DMS 273 (cell line): ENCODE measurements around the gene PRIM1.
"Not testable (repeated sequence)": the region's sequence is repeated elsewhere in the genome, so short reads cannot be mapped to it uniquely, and the experiment has no call there.

ENCODE experiments used
- DNase-seq: peaks from one replicate; lab custom pipeline; 2025; ENCODE audit not compliant: unreplicated experiment; lab: John Stamatoyannopoulos, UW

The PRIM1 gene

GRCh38 chr12:56761812-56762211, 9.7 kb upstream of the PRIM1 start:
- DNase-seq, result no peak

GRCh38 chr12:56760460-56760859, 8.3 kb upstream of the PRIM1 start:
- DNase-seq, result no peak

DNA sequence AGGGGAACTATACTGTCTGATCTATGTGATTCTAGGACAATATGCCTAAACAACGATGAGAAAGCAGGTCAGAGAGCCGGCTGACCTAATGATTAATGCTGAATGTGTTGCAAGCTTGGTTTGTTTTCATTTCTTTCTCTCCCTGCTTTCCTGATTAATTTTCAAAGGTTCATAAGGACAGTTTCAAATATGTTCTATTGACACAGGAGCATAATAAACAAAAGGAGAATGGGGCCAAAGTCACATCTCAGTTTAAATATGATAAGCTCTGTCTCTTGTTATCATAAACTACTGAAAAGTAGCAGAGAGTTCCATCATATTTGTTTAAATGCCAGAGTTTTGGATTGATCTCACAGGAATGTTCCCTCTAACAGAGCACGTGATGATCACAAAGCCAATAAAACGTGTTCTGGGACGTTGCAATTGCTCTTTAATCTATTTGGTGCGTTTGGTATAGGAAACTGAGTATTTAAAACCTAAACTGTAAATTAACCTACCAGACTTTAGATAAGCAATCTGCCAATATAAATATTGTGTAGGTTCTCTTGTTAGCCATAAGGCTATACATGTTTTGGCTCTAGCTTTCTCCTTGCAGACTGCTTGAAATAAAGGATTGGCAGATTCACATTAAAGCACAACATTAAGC, 7.3 kb upstream of the PRIM1 start:
- DNase-seq, result no peak

DNA sequence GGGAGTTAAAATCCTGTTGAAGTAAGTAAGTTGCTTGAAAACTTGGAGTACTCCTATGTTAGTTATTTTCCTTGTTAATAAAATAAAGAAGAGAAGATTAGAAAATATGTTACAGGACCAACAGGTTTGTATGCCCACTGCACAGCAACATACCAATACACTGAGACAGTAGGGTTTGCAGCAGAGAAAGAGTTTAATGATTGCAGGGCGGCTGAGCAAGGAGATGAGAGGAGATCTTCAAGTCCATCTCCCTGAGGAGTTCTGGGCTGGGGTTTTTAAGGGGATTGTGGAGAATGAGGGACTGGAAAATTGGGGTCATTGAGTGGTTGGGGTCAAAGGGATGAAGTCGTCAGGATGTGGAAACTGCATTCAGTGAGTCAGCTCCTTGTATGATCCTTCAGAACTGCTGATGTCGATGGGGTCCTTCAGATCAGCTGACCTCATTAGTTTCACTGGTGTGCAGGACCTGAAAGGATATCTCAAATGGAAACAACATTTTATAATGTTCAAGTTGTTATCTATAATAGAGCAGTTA, 6.7 kb upstream of the PRIM1 start:
- DNase-seq, result no peak

DNA sequence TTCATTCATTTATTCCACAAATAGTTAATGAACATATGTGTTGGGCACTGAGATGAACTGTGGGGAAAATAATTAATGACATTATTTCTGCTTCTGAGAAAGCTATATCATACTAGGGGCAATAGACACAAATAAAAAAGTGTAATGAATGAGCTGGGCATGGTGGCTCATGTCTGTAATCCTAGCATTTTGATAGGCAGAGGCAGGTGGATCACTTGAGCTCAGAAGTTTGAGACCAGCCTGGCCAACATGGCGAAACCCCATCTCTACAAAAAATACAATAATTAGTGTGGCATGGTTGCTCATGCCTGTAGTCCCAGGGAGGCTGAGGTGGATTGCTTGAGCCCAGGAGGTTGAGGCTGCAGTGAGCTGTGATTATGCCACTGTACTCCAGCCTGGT, 5.8 kb upstream of the PRIM1 start:
- not testable (repeated sequence) for DNase-seq

DNA sequence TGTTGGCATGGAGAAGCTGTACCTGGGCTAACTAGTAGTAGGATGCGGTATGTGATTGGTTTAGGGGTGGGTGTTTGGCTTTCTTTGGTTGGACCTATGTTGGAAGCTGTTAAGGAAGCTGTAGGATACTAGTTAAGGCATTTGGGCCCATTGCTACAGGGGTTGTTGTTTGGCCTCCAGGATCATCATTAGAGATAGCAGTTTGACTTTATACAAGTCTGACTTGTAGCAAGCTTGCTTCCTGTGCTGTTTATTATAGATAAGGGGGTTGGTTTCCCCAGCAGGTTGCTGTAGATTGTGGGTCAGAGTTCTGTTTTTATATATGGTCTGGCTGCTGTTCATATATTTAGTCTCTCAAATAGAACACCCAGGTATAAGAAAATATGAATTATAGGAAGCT, 1.4 kb upstream of the PRIM1 start:
- no peak for DNase-seq

DNA sequence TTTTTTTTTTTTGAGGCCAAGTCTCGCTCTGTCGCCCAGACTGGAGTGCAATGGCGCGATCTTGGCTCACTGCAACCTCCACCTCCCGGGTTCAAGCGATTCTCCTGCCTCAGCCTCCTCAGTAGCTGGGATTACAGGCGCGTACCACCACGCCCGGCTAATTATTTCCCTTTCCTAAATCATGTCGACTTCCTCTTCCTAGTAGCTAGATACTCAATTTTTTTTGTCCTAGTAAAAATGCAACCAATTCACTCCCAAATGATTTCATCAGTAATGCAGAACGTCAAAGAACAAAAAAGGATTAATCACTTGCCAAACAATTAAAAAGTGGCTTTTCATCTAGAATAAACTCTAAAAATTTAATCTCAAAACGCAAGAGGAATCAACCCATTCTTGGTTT, 1.5 kb downstream of the PRIM1 start:
- DNase-seq, result not testable (repeated sequence)

DNA sequence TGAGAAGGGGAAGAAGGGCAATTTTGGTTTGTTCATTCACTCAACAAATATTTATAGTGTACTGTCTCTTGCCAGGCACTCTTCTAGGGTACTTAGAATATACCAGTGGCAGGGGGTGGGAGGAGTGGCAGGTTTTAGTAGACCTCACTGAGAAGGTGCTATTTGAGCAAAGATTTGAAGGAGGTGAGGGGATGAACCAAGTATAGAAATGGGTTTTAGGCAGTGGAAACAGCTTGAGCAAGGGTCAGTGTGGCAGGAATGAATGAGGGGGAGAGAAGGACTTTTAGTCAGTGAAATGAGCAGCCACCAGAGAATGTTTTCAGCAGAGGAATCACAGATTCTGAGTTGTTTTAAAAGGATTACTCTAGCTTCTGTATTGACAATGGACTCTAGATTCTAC, 2.3 kb downstream of the PRIM1 start:
- no peak for DNase-seq

DNA sequence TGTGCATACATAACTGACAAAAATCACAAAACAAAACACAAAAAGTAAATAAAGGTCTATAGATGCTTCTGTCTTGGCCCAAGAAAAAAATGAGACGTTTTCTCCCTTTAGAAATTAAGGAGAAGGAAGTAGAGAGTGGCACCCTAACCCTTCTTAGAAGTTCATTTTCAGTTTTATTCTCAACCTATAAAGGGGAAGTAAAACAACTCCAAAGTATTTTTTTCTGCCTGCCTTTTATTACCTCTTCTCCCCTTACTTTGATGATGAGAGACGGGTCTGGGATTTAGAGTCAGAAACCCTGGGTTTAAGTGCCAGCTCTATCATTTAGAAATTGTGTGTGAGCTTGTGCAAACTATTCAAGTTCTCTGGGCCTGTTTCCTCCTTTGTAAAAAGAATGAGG, 2.8 kb downstream of the PRIM1 start:
- no peak for DNase-seq

DNA sequence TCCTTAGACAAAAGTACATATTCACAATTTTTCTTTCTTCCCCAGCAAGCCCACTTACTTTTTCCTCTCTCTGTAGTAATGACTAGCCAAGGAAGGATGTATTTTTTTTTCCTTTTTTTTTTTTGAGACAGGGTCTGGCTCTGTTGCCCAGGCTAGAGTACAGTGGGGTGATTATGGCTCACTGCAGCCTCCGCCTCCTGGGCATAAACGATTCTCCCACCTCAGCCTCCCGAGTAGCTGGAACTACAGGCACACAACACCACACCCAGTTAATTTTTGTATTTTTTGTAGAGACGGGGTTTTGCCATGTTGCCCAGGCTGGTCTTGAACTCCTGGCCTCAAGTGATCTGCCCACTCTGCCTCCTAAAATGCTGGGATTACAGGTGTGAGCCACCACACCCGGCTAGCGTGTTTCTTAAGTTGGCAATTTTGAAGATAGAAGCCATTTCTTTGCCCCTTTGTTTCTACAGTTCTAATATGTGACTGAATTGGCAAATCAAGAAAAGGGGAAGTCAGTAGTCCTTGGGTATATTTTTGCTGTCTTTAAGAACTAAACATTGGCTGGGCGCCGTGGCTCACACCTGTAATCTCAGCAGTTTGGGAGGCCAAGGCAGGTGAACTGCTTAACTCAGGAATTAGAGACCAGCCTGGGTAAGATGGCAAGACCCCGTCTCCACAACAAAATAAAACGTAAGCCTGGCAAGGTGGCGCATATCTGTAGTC, 23.8 kb downstream of the PRIM1 start:
- no peak for DNase-seq

DNA sequence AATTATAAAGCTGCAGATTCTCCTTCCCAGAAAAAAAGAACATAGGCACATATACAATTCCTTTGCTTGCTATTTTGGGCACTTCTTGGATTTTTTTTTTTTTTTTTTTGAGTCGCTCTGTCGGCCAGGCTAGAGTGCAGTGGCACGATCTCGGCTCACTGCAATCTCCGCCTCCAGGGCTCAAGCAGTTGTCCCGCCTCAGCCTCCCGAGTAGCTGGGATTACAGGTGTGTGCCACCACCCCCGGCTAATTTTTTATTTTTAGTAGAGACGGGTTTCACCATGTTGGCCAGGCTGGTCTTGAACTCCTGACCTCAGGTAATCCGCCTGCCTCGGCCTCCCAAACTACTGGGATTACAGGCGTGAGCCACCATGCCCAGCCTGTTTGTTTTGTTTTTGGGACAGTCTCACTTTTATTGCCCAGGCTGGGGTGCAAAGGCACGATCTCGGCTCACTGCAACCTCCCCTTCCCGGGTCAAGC, 25.9 kb downstream of the PRIM1 start:
- not testable (repeated sequence) for DNase-seq

DNA sequence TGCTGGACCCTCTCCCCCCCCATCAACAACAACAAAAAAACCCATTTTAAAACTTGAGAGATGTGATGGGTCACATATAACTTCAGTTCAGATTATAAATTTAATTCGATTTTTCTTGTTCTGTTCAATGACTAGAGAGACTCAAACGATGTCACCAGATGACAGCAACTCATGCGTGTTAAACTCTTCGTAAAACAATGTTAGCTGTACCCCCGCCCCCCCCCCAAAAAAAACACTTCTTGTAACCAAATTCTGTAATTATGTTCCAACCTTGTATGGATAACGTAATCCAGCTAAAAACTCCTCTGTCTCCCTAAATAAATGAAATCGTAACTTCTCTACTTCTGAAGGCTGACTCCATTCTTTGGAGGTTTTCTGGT, 26.4 kb downstream of the PRIM1 start:
- no peak for DNase-seq

- peak; percentile 97 for DNase-seq
Measured at GRCh38 chr12:56724972-56725722, 27.0 kb downstream of the PRIM1 start, which contains the start of gene NACA. TSS of gene NACA (minus strand) at chr12:56725299. CDS start at chr12:56724521, 778 bp downstream.

GRCh38 chr12:56724701-56724971, 27.5 kb downstream of the PRIM1 start:
- DNase-seq, result peak; percentile 49

GRCh38 chr12:56723889-56724700, 28.0 kb downstream of the PRIM1 start:
- DNase-seq, result peak; percentile 67

DNA sequence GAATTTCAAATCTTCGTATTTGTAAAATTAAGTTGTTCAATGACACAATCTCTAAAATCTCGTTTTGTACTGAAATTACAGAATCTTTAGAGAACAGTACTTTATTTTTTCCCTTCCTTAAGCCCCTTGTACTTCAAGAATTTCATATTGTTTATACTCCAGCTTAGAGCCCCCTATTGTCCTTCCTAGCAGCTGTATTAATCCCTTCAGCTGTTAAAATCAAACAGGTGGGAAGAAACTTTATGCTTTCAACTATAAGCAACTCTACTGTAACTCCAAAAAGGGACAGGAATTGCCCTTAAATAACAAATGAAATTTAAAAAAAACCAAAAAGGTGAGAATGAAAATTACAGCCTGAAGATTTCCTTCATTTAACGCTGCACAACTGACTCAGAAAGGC, 28.8 kb downstream of the PRIM1 start:
- no peak for DNase-seq

- DNase-seq, result no peak
Measured at GRCh38 chr12:56722832-56723231, 29.3 kb downstream of the PRIM1 start.

- DNase-seq, result no peak
Measured at GRCh38 chr12:56721721-56722120, 30.4 kb downstream of the PRIM1 start.

DNA sequence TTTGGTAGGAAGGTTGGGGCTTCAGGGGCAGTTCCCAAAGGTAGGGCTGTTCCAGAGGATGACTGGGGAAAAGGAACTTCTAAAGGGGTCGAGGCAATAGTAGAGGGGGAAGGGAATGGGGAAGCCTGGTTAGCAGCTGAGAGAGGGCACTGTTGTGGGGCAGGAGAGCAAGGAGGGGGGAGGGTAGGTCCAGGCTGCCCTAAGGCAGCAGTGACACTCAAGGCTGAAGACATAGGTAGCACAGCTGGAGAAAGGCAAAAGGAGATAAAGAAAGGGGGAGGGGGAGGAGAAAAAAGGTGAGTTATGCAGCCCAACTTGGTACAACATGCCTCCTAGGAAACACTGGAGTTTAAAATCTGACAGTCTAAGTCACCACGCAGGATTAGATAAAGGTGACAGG, 30.9 kb downstream of the PRIM1 start:
- DNase-seq, result no peak

- no peak for DNase-seq
Measured at GRCh38 chr12:56720731-56721151, 31.4 kb downstream of the PRIM1 start.

DNA sequence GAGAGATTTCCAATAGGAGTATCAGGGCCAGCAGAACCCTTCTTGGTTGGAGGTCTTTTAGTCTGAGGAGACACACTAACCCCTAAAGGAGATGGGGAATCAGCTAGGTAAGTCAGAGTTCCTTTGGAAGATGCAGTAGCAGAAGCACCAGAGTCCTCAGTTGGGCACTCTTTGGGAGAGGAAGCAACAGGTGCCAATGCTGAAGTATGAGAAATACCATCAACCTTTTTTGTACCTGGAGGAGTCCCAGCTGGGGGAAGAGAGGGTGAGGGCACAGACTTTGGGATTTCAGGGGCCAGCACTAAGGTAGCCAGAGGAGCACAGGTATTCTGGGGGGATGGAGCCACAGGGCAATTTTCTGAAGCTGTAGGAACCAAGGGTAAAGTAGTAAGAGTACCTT, 33.1 kb downstream of the PRIM1 start:
- no peak for DNase-seq
